ENCODE results near the gene NUP85.

DNA sequence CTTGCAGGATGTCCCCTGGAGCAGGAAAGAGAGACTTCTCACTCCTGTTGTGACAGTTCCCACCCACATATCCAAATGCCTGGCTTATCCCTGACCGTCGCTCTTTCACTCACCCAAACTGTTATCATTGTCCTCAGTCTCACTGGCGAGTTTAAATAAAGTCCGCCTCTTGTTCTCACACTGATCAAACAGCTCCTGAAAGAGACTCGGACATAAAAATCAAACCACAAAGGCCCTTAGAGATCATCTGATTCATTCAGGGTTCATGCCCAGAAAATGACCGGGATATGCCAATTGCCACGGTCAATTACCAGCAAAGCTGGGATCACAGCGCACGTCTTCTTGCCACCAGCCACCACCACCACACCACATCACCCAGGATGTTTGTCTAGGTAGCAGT, 36.0 kb downstream of the NUP85 start:
- TF ChIP-seq EP300 (conservative IDR thresholded peaks at IDR 0.05; ENCODE audit: poor library complexity, severe bottlenecking) = no peak
- no peak for TF ChIP-seq TAF1 (IDR thresholded peaks at IDR 0.05; ENCODE audit: low read depth)
